Spleen (tissue), 11 donors: ENCODE measurements around the gene EHD2. TPM values are rescaled to one million over a fixed set of nuclear protein-coding genes. Genes with fewer than 3 reads are reported as not detected.

Experiments used
- DNase-seq: peaks from one replicate; pipeline ENCODE4 v3.0.0-alpha.2; 2020
- H3K27ac ChIP-seq, 8 donors: fragments of 200-600 bp; sonication (generic) in 7 of 8; 1 replicate in 4 of 8; 2 replicates in 4 of 8; pipeline versions ENCODE4 v1.5.0 to v1.8.0; 2016 to 2021; ENCODE audit warnings: inconsistent platforms in 4 of 8, mild to moderate bottlenecking in 4 of 8, moderate library complexity in 1 of 8
- H3K27me3 ChIP-seq, 7 donors: fragments of 200-600 bp; sonication (generic) in 6 of 7; replicated peaks in 1 of 7; 1 replicate in 4 of 7; 2 replicates in 3 of 7; pipeline versions ENCODE4 v1.5.0 to v1.8.0; 2016 to 2021; ENCODE audit warnings: inconsistent platforms in 3 of 7, mild to moderate bottlenecking in 1 of 7
- H3K36me3 ChIP-seq, 6 donors: fragments of 200-600 bp; sonication (generic) in 5 of 6; 1 replicate in 4 of 6; 2 replicates in 2 of 6; pipeline versions ENCODE4 v1.5.0 to v1.8.0; 2016 to 2021; ENCODE audit warnings: inconsistent platforms in 2 of 6
- H3K4me1 ChIP-seq, 6 donors: fragments of 200-600 bp; sonication (generic) in 5 of 6; 1 replicate in 3 of 6; 2 replicates in 3 of 6; pipeline versions ENCODE4 v1.5.0 to v1.8.0; 2016 to 2021; ENCODE audit warnings: inconsistent platforms in 3 of 6
- H3K4me3 ChIP-seq, 8 donors: fragments of 200-600 bp; sonication (generic) in 7 of 8; 1 replicate in 4 of 8; 2 replicates in 4 of 8; pipeline versions ENCODE4 v1.5.0 to v1.8.0; 2016 to 2021; ENCODE audit warnings: inconsistent platforms in 4 of 8, mild to moderate bottlenecking in 4 of 8, moderate library complexity in 2 of 8
- H3K9me3 ChIP-seq, 8 donors: fragments of 200-600 bp; sonication (generic) in 7 of 8; 1 replicate in 4 of 8; 2 replicates in 4 of 8; pipeline versions ENCODE4 v1.5.0 to v1.8.0; 2016 to 2021; ENCODE audit warnings: inconsistent platforms in 4 of 8
- POLR2A ChIP-seq, 3 donors: fragments of 450-650 bp; IDR thresholded peaks; one replicate each; pipeline ENCODE4 v1.5.1; 2017; ENCODE audit warnings: antibody characterized with exemption in 3 of 3, mild to moderate bottlenecking in 1 of 3
- POLR2AphosphoS5 ChIP-seq, 3 donors: sonication (generic); formaldehyde crosslinking; IDR thresholded peaks; one replicate each; pipeline ENCODE4 v1.5.1; 2017; ENCODE audit warnings: antibody characterized with exemption in 3 of 3
- WGBS, 5 donors: extraction: QIAGEN DNeasy Blood & Tissue Kit in 3 of 5; methylation state at CpG; one replicate each; pipeline versions ENCODE4 v1.1.5 to v1.1.7; 2013 to 2018; 5-methylcytosine and 5-hydroxymethylcytosine counted together
- intact Hi-C: fragments of 100-400 bp; cut with DNase I; formaldehyde crosslinking; loops from one replicate; pipeline ENCODE4 v1.15.0; 2023; ENCODE audit warnings: low total_unique reads
- polyA plus RNA-seq, 3 donors: library from polyadenylated mRNA; stranded (reverse); fragments of 200-250 nt; gene quantifications; one replicate each; pipeline ENCODE4 v1.2.1, GENCODE V29; 2013
- total RNA-seq, 7 donors: library from RNA; depleted of rRNA in 3 of 7; stranded (reverse); fragments of >200 nt in 3 of 7; fragmentation: NEBNext Ultra II Directional in 4 of 7; extraction: Animal tissue kit (Norgen Biotek cat#: 25700) in 4 of 7; gene quantifications; one replicate each; pipeline versions ENCODE4 v1.1.0 to v1.2.1, GENCODE V29; 2016 to 2021
- TF ChIP-seq, protein P1 (sequence below), 11 experiments: fragments of 200-600 bp in 7 of 11; fragments of 450-650 bp in 4 of 11; sonication (generic) in 4 of 11; IDR thresholded peaks in 8 of 11; conservative IDR thresholded peaks in 3 of 11; 1 replicate in 7 of 11; 2 replicates in 4 of 11; pipeline versions ENCODE4 v1.4.0 to v1.8.0; 2016 to 2021; ENCODE audit warnings: antibody characterized with exemption in 11 of 11, inconsistent platforms in 4 of 11, mild to moderate bottlenecking in 1 of 11
- donor health status: healthy with polysubstance abuse.
- donor health status: DM: no; HTN: no; CAD: no; lungs with moderate emphysema.
- donor health status: DM: no; HTN: no; CAD: no.
- donor health status: Bipolar disorder and iron deficiency.
- donor health status: healthy.
- donor health status: DM: no; HTN: no; CAD: no.
- donor health status: DM: yes; HTN: yes; CAD: no.

The EHD2 gene
- total and polyA plus RNA-seq, 10 donors, result 6.9 to 87.7 (median 57.5) TPM

DNA sequence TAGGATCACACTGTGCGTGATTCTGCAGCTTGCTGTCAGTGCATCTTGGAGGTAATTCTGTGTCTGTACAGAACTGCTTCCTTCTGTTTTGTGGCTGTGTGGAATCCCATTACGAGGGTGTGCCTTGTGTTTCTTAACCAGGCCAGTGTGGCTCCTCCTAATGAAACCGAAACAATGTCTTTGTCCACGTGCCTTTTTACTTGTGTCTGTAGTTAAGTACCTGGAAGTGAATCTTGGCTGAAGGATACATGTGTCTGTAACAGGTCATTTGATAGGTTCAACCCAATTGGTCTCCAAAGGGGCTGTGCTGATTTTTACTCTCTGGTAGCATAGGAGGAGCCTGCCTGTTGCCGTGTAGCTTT, 45.2 kb downstream of the EHD2 start:
- H3K27ac ChIP-seq, result no peak overlapping the region
- H3K36me3 ChIP-seq, result peaks cover 0 to 73% (median 56%) of the 10 kb centered on the region in 6 donors
- intact Hi-C loops, result no loop called here
- DNase-seq, result no peak
- H3K4me3 ChIP-seq, result no peak overlapping the region
- peaks cover 0 to 7% (median 2%) of the 10 kb centered on the region in 8 donors for H3K9me3 ChIP-seq
- TF ChIP-seq POLR2A (IDR thresholded peaks at IDR 0.05) (no peak), POLR2AphosphoS5 (IDR thresholded peaks at IDR 0.05) (no peak)
- TF ChIP-seq, protein P1, sequence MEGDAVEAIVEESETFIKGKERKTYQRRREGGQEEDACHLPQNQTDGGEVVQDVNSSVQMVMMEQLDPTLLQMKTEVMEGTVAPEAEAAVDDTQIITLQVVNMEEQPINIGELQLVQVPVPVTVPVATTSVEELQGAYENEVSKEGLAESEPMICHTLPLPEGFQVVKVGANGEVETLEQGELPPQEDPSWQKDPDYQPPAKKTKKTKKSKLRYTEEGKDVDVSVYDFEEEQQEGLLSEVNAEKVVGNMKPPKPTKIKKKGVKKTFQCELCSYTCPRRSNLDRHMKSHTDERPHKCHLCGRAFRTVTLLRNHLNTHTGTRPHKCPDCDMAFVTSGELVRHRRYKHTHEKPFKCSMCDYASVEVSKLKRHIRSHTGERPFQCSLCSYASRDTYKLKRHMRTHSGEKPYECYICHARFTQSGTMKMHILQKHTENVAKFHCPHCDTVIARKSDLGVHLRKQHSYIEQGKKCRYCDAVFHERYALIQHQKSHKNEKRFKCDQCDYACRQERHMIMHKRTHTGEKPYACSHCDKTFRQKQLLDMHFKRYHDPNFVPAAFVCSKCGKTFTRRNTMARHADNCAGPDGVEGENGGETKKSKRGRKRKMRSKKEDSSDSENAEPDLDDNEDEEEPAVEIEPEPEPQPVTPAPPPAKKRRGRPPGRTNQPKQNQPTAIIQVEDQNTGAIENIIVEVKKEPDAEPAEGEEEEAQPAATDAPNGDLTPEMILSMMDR (IDR thresholded peaks at IDR 0.05 in 8 of 11, conservative IDR thresholded peaks at IDR 0.05 in 3 of 11), result no peak
- H3K4me1 ChIP-seq, result peaks cover 0 to 35% (median 7%) of the 10 kb centered on the region in 6 donors
- no peaks in the 10 kb centered on the region for H3K27me3 ChIP-seq
- WGBS, 5 donors, result 86 to 93% (median 90%) methylated on average over 5 of the region's 5 CpGs

DNA sequence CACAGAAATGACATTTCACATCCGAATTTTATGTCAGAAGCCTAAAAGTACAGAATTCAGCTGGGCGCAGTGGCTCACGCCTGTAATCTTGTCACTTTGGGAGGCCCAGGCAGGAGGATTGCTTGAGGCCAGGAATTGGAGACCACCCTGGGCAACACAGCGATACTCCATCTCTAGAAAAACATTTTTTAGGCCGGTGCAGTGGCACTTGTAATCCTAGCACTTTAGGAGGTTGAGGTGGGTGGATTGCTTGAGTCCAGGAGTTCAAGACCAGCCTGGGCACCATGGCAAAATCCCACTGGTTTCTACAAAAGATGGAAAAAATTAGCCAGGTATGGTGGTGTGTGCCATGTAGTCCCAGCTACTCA, 47.4 kb downstream of the EHD2 start:
- no peak for DNase-seq
- Histone ChIP-seq H3K4me1 (peaks cover 0 to 52% (median 12%) of the 10 kb centered on the region in 6 donors), H3K4me3 (no peak overlapping the region), H3K36me3 (peaks cover 0 to 51% (median 34%) of the 10 kb centered on the region in 6 donors), H3K27me3 (no peaks in the 10 kb centered on the region), H3K27ac (peak overlapping the region in 6 of 8 donors; percentile 42 to 79 (median 74)), H3K9me3 (peaks cover 0 to 7% (median 2%) of the 10 kb centered on the region in 8 donors)
- intact Hi-C loops, result no loop called here
- WGBS, 5 donors, result 65 to 88% (median 68%) methylated on average over 5 of the region's 5 CpGs
- TF ChIP-seq POLR2AphosphoS5 (IDR thresholded peaks at IDR 0.05) (no peak), POLR2A (IDR thresholded peaks at IDR 0.05) (no peak)
- TF ChIP-seq, protein P1 (IDR thresholded peaks at IDR 0.05 in 8 of 11, conservative IDR thresholded peaks at IDR 0.05 in 3 of 11), result no peak

DNA sequence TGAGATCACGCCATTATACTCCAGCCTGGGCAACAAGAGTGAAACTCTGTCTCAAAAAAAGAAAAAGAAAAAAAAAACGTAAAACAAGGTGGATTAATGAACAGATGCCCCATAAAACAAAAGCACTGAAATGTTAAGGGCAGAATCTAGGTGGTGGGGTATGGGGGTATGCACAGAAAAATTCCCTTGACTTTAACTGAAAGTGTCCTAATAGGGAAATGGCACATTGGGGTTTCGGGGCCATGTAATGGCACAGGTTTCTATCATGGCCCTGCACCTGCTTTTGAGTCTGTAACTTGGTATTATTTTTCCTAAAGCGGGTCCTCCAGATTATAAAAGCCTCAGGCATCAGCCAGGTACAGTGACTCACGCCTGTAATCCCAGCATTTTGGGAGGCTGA, 48.3 kb downstream of the EHD2 start:
- peaks cover 0 to 41% (median 24%) of the 10 kb centered on the region in 6 donors for H3K36me3 ChIP-seq
- intact Hi-C loops, result no loop called here
- no peak for TF ChIP-seq POLR2AphosphoS5 (IDR thresholded peaks at IDR 0.05)
- no peak for TF ChIP-seq POLR2A (IDR thresholded peaks at IDR 0.05)
- TF ChIP-seq, protein P1 (IDR thresholded peaks at IDR 0.05 in 8 of 11, conservative IDR thresholded peaks at IDR 0.05 in 3 of 11), result no peak
- H3K4me1 ChIP-seq, result peaks cover 0 to 59% (median 14%) of the 10 kb centered on the region in 6 donors
- no peak overlapping the region for H3K4me3 ChIP-seq
- peaks cover 0 to 7% (median 2%) of the 10 kb centered on the region in 8 donors for H3K9me3 ChIP-seq
- 63 to 82% (median 74%) methylated on average over 5 of the region's 5 CpGs for WGBS, 5 donors
- peak overlapping the region in 7 of 8 donors; percentile 20 to 79 (median 72) for H3K27ac ChIP-seq
- H3K27me3 ChIP-seq, result no peaks in the 10 kb centered on the region
- no peak for DNase-seq

DNA sequence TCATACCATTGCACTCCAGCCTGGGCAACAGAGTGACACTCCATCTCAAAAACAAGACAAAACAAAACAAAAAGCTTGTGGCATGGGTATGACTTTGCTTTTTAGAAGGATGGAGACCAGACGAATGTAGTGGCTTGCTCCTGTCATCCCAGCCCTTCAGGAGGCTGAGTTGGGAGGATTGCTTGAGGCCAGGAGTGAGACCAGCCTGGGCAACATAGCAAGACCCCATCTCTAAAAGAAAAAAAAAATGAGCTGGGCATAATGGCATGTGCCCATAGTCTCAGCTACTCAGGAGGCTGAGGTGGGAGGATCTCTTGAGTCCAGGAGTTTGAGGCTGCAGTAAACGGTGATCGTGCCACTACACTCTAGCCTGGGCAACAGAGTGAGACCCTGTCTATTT, 48.9 kb downstream of the EHD2 start:
- peaks cover 0 to 35% (median 18%) of the 10 kb centered on the region in 6 donors for H3K36me3 ChIP-seq
- TF ChIP-seq POLR2A (IDR thresholded peaks at IDR 0.05) (no peak), POLR2AphosphoS5 (IDR thresholded peaks at IDR 0.05) (no peak)
- TF ChIP-seq, protein P1 (IDR thresholded peaks at IDR 0.05 in 8 of 11, conservative IDR thresholded peaks at IDR 0.05 in 3 of 11), result no peak
- intact Hi-C loops, result no loop called here

More for the DNA sequence above, 48.9 kb downstream of the EHD2 start:
- DNase-seq, result no peak
- WGBS, 5 donors, result 45 to 86% (median 48%) methylated on average over 3 of the region's 3 CpGs
- no peaks in the 10 kb centered on the region for H3K27me3 ChIP-seq
- peaks cover 0 to 59% (median 14%) of the 10 kb centered on the region in 6 donors for H3K4me1 ChIP-seq
- peak overlapping the region in 6 of 8 donors; percentile 26 to 79 (median 74) for H3K27ac ChIP-seq
- peaks cover 0 to 7% (median 2%) of the 10 kb centered on the region in 8 donors for H3K9me3 ChIP-seq
- no peak overlapping the region for H3K4me3 ChIP-seq
